GM21447 (cell line): ENCODE measurements around the gene EEF2K.
"Not testable (repeated sequence)": the region's sequence is repeated elsewhere in the genome, so short reads cannot be mapped to it uniquely, and the experiment has no call there.

Experiments used
- ATAC-seq: cut with Tn5 transposase; IDR thresholded peaks from one replicate; pipeline ENCODE4 v1.9.1; 2021; ENCODE audit not compliant: unreplicated experiment

EEF2K gene

DNA sequence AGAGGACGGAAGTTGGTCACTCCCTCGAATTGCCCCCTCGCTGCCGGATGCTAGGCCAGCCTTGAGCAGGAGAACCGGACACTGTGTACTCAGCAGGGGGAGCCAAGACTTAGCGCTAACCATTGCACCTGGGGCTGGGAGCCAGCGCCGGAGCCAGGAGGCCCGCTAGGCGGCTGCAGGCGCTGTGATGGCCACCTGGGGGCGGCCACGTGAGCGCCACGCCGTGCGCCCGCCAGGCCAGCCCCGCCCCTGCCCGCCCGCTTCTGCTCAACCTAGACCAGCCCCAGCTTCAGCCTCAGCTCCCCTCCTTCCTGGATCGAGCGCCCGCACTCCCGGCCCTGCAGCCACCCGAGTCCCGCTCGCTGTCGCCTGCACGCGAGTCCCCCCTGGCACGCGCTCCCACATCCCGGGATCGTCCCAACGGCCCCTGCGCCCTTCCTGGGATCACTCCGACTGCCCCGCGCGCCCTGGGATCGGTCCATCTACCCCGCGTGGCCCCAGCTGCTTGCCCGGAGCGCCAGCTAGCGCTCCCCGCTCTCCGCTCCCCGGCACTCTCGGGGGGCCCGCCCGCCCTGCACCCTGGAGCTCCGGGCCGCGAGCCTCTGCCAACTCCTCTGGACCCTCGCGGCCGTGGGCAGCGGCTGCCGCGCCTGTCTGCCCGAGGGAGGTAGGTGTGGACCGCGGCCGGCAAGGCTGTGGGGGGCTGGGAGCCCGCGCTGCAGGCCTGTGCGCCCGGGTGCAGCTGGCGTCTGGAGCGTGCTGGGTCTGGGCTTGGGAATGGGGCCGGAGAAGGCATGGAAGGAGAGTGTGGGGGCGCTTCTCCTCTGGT, at the start of gene EEF2K:
EEF2K (plus strand) TSS at position 266 of the 829 bp plus-strand sequence. CDS start 19,452 bp downstream, outside the sequence.
- ATAC-seq, result peak; percentile 80

DNA sequence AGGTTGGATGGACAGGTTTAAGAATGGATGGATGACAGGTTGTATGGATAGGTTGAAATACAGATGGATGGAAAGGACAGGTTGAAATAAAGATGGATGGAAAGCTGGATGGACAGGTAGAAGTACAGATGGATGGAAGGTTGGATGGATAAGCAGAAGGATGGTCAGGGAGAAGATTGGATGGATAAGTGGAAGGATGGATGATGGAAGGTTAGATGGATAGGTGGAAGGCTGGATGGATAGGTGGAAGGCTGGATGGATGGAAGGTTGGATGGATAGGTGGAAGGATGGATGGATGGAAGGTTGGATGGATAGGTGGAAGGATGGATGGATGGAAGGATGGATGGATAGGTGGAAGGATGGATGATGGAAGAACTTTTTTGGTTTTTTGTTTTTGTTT, 44.7 kb upstream of the EEF2K start:
- no peak for ATAC-seq

DNA sequence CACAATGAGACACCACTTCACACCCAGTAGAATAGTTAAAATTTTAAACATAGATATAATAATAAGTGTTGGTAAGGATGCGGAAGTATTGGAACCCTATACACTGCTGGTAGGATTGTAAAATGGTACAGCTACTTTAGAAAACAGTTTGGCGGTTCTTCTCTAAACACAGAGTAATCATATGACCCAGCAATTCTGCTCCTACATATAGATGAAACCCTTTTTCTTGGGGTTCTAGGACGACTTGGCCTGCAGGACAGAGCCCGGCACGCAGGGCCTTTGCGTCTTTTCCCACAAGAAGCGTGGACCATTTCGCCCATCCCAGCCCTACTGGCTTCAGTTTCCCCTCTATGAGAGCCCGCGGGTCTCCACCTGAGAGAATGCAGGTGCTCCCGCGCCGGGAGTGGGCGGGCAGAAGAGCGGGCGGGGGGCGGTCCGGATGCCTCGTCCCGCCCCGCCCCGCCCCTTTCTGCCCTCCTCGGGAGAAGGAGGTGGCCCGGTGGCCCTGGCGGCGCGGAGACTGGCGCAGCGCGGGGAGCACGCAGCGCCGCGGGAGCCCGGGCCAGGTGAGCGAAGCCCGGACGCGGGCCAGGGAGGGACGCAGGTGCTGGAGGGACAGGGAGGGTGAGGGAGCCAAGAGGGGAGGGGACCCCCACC, 44.0 kb upstream of the EEF2K start, which contains the start of gene SDR42E2:
SDR42E2 (plus strand) TSS at position 508 of the 657 bp plus-strand sequence. CDS start 3,077 bp downstream, outside the sequence.
- ATAC-seq, result no peak

DNA sequence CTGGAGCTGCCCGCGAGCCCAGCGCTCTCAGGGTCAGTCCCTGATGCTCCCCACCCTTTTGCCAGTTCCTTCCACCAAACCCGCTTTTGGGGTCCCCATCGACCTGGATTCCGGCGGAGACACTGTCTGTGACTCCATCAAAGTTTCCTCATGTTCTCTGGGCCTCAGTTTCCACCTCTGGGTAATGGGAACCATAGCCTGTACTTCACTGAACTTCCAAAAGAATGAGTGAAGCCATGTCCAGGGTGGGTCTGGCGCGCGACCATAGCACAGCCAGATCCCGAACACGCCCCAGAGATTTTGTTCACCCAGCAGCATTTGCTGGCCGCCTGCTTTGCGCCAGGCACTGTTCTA, 43.4 kb upstream of the EEF2K start:
- no peak for ATAC-seq

DNA sequence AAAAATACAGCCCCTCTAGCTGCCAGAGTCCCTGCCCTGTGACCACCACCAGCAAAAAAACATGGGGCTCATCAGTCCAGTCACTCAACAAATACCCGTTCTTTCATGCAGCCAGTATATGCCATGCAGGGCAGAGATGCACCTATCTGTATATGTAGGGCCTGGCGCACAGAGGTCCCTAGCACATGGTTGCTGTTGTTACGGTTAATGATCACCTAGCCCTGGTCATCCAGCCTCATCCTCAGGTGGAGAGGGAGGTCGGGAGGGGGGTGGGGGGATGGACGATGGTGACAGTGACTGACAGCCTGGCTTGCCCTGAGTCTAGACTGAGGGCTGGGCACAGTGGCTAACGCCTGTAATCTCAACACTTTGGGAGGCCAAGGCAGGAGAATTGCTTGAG, 42.3 kb upstream of the EEF2K start:
- no peak for ATAC-seq

DNA sequence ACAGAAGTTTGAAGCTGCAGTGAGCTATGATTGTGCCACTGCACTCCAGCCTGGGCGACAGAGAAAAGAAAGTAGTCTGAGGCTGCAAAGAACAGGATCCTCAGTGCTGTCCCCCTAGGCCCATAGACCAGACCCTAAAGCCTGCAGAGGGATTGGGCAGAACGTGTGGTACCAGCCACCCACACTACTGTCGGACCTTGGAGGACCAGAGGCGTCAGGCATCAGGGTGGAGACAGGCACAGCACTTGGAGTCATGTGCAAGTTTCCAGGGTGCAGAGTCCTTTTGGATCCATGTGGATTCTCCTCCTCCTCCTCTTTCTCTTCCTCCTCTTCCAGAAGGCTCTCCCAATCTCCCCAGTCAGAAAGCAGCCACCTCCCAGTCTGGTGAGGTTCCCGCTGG, 41.6 kb upstream of the EEF2K start:
- ATAC-seq, result no peak

DNA sequence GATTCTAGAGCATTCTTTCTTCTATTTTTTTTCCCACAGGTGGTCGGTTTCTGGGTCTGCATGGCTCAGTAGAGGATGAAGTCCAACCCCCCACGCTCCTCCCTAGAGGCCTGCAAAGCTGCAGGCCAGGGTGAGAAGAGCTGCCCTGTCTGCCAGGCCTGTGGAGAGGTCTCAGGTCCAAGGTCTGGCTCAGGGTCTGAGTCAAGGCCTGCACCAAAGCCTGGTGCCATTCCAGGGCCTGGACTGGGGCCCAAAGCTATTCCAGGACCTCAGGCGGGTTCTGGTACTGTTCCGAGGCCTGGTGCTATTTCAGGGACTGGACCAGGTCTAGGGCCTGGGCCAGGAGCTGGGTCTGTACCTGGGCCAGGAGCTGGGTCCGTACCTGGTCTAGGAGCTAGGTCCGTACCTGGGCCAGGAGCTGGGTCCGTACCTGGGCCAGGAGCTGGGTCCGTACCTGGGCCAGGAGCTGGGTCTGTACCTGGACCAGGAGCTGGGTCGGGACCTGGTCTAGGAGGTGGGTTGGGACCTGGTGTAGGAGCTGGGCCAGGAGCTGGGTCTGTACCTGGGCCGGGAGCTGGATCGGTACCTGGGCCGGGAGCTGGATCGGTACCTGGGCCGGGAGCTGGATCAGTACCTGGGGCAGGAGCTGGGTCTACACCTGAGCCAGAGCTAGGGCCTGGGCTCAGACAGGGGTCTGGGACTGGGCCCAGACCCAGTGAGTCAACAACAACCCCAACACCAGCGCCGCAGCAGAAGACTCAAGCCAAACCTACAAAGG, 40.4 kb upstream of the EEF2K start:
- ATAC-seq, result no peak

DNA sequence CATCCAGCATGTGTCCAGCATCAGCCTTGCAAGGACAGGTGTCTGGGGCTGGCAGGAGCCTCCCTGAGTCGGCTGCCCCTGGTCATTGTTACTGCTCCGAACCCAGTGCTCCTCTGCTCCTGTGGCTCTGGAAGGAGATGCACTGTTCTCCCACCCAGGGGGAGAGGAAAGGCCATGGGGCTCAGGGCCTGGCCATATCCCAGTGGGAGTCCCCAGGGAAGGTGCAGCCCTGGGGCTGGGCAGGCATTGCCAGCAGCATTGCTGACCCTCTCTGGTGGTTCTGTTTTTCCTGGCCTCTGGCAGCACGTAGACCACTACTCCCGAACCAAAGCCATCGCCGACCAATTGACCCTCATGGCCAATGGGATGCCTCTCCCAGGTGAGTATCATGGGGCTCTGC, 34.1 kb upstream of the EEF2K start:
- ATAC-seq, result no peak

DNA sequence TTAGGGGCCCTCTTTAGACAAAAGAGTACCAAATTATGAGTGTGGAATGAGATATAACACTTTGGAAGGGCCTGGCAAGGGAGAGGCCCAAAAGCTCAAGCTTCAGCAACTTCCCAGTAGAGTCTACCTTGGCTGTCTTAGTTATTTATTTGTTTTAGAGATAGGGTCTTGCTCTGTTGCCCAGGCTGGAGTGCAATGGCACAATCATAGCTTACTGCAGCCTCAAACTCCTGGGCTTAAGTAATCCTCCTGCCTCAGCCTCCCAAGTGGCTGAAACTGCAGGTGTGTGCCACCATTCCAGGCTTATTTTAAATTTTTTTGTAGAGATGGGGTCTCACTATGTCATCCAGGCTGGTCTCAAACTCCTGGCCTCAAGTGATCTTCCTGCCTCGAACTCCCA, 33.4 kb upstream of the EEF2K start:
- ATAC-seq, result not testable (repeated sequence)

DNA sequence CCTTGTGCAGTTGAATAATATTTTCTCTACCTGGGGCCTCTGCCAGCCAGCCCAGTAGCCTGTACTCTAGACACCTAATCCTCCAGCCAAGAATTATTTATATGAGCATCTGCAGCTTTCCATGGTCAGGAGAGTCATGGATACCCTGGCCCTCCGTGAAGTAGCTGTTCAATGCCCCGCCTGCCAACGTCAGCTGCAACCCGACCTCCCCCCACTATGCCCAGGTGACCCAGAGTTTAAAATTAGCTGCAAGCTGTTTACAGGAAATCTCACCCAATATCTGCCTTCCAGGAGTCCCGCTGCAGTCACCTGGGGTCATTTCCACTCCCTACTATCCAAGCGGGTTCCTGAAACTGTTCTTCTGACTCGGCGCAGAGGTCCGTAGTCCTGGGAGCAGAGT, 31.4 kb upstream of the EEF2K start:
- no peak for ATAC-seq

DNA sequence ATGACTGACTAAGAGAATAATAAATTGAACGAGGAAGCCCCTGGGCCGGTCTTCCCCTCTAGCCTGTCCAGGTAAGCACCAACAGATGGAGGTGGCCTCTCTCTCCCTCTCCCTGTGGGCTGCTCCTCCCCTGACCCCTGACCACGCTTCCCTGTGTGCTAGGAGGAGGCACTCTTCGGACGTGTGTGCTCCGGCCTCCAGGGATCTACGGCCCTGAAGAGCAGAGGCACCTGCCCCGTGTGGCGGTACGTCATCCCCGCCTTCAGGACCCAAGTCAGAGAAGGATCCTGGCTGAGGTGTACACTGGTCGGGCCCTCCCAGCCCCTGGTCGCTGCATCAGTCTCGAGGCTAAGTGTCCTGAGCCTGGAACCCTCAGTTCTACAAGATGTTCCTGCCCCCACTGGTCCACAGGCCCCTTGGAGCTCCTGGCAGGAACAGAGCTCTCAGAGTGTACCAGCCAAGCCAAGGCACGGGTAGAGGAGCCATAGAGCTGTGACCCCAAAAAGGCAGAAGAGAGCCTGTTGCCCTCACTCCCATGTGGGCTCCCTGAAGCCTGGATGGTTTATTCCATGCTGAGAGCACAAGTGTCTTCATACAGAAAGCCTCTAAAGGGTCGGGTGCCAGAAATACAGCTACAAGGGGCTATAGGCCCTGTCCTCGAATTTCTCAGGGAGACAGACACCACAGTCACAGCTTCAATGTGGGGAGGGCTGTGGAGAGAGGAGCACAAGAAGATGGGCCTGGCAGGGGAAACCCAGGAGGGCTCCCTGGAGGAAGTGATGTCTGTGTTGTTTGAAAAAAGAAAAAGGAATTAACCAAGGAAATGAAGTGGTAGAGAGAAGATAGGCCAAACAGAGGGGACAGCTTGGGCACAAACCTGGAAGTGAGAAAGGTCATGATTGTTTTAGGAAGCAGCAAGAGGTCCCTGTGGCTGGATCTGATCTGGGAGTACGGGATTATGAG, 27.8 kb upstream of the EEF2K start:
- ATAC-seq, result no peak

DNA sequence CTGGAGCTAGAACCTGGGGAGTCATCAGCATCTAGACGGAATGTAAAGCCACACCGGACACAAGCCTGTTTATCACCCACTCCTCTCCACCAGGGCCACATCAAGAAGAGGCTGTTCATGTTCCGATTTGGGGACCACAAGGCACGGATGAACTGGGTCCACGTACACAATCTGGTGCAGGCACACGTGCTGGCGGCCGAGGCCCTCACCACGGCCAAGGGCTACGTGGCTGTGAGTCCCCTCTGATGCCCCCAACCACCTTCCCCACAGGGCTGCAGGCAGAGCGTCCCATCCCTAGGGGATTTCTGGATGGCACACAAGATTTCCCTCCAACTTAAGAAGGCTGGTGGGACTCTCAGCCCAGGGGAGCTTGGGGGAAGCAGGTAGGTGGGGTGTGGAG, 24.7 kb upstream of the EEF2K start:
- ATAC-seq, result no peak

DNA sequence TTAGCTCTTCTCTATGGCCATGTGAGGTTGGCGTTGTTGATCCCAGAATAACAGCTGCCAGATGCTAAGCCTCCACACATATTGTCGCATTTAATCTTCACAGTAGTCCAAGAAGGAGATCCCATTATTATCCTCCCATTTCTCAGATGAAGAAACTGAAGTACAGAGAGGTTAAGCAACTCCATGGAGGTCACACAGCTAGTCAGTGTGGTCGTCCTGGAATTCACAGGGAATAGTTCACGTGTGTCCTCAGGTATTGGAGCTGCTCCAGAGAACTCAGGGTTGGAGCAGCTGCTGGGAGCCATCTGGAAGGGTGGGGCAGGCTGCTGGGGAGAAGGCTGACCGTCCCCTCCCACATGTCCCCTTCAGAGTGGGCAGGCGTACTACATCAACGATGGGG, 24.2 kb upstream of the EEF2K start:
- no peak for ATAC-seq

DNA sequence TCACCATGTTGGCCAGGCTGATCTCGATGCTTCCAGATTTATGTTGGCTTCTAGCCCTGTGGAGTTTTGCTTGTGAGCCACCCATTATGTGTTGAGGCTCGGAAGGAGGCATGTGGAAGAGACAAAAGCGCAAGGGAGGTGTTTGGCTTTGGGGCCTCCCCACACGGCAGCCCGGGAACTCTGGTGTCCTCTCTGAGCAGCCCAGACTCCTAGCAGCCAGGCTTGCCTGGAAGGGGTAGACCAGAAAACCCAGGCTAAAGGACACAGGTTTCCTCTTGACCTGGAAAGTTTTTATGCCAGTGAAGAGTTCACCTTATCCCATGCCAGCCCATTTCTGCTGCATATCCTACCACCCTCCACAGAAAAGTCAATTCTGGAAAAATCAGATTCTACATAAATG, 22.7 kb upstream of the EEF2K start:
- ATAC-seq, result no peak

DNA sequence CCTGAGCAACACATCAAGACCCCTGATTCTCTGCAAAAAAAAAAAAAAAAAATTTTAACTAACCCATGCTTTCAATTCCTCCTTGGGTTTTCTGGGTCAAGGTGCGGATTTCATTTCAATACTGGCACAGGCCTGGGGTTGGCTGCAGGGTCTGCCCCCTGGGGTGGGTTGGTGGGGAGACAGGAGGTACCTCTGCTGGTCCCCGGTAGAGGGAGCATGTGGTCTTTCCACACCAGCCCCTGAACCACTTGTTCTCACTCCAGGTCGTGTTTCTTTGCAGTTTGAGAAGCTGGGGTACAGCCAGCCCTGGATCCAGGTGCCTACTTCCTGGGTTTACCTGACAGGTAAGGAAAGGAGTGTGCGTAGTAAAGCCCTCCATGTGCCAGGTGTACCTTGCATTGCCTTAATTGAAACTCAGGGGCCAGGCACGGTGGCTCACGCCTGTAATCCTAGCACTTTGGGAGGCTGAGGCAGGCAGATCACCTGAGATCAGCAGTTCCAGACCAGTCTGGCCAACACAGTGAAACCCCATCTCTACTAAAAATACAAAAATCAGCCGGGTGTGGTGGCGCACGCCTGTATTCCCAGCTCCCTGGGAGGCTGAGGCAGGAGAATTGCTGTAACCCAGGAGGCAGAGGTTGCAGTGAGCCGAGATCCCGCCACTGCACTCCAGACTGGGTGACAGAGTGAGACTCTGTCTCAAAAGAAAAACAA, 22.0 kb upstream of the EEF2K start:
- ATAC-seq, result no peak

DNA sequence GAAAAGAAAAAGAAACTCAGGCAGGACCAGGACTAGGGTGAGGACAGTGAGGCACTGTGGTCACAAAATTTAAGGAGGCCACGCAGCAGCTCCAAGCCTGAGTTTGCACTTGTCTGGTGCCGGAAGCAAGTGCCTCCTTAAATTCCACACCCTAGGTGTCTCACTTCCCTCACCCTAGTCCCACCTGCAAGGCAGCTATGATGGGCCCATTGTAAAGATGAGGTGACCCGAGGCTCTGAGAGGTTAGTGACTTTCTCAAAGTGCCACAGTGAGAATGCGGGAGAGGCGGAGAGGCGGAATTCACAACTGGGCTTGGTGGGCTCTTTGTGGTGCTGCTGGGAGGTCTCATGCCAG, 21.5 kb upstream of the EEF2K start:
- ATAC-seq, result no peak

DNA sequence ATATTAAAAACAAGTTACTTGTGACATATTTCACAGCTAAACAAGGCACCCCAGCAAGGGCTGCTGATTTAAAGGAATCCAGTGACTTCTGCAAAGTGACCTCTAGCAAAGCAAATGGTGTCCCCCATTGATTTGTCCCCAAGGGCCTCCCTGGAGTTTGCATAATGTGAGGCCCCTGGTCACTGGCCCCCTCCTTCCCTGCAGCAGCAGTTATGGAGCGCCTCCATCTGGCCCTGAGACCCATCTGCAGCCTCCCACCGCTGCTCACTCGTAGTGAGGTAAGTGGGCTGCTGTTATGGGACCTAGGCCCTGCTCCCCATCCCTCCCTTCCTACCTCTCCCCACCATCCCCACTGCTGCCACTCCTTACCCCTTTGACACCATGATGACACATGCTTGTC, 19.6 kb upstream of the EEF2K start:
- no peak for ATAC-seq

DNA sequence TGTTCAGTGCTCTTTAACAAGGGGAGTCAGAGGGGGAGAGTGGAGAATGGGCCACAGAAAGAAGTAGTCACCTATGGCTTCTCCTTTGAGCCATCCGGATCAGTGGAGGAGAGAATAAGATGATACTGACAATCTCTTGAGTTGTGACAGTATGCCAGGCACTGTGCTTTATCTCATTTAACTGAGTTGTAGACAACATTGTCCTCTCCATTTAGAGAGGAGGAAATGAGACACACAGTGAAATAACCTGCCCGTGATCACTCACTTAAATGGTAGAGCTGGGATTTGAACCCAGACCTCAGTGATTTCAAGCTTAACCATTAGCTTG, 17.8 kb upstream of the EEF2K start:
- no peak for ATAC-seq

DNA sequence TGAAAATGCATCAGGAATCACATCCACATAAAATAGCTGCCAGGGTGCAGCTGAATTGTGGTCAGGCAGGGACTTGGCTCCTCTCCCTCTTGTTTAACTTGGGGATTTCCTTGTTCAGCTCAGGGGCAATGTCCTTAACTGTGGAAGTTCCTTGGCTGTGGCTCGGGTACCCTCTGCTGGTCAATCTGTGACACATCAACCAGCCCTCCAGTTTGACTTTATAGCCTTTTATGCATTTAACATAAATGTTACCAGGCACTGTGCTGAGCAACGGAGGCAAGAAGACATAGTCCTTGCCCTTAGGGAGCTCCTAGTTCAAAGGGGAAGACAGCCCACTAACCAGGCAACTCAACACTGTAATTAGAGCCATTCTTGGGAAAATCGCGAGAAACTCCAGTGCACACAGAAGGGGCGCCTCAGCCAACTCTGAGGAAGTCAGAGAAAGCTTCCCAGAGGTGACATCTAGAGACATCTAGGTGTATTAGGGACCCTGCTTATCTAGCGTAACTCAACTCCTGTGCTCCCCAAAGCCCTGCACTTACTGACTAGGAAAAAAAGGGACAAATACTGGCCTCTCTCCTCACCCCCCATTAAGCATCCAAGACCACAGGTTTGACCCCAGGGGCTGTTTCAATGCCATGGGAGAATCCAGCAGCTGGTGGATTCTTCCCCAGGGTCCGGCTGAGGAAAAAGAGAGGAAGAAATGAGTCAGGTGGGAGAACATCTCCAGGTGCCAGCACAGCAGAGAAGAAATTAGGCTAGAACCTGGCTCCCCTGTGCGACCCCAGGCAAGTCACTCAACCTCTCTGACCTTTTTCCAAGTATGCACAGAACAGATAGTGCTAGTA, 17.3 kb upstream of the EEF2K start:
- ATAC-seq, result no peak
